ENCODE measurements around the gene GADL1. TPM values are rescaled to one million over a fixed set of nuclear protein-coding genes. Genes with fewer than 3 reads are reported as not detected.

The GADL1 gene
- total RNA-seq, 1 donor from 2014 or later, result 25.1 TPM

DNA sequence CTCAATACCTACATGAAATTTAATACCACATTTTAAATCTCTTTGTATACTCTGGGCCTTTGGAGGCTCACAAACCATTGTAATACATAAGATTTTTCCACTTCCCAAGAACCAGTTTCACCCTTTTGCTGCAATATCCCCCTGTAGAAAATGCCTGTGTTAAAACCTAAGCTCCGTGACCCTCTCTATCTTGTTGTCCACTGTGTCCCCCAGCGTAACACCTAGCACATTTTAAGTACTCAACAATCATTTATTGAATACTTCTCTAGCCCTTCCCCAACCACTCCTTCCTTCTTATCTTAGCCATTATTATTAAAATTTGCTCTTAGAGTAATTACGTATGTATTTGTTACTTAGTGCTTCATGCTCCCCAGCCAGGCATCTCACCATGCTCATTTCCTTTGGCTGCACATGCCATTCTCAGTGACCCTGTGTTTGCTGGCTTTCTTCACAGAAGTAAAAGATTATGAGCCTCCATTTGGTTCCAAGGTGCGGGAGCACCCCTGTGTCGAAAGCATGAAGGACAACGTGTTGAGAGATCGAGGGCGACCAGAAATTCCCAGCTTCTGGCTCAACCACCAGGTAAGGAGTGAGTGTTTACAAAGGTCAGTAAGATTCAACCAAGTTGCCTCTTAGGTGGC, 206.4 kb downstream of the GADL1 start:
- H3K9ac ChIP-seq (ENCODE audit: low read depth in 1 of 3, low read length in 3 of 3), result no peak overlapping the region
- no peaks in the 10 kb centered on the region for H3K27me3 ChIP-seq (ENCODE audit: control insufficient read depth in 3 of 3, insufficient read depth in 3 of 3, low read length in 3 of 3)
- no peak overlapping the region for H3K4me3 ChIP-seq (ENCODE audit: low read length in 3 of 3)
- no peaks in the 10 kb centered on the region for H3K9me3 ChIP-seq (ENCODE audit: control insufficient read depth in 3 of 3, low read length in 3 of 3)
- peaks cover 8 to 28% (median 19%) of the 10 kb centered on the region in 3 donors for H3K36me3 ChIP-seq (ENCODE audit: control insufficient read depth in 3 of 3, insufficient read depth in 3 of 3, low read length in 3 of 3)
- peaks cover 31 to 54% (median 49%) of the 10 kb centered on the region in 3 donors for H3K4me1 ChIP-seq (ENCODE audit: control insufficient read depth in 3 of 3, insufficient read depth in 3 of 3, low read length in 3 of 3)
- peak overlapping the region; percentile 41 for H3K27ac ChIP-seq (ENCODE audit: low read depth, low read length)

DNA sequence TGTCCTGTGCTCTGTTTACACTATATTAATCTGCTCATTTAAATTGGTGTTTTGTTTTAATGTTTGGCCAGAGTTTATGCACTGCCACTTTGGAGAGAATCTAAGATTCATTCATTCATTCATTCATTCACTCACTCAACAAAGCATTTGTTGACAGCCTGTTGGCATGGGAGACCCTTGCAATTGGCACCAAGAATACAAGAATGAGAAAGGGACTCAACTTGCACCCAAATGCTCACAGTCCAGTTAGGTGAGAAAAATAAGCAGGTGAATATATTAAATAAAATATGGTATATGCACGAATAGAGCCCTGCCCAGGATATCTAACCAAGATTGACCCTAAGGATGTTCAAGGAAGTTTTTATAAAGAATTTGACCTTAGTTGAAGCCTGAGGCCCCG, 207.7 kb downstream of the GADL1 start:
- Histone ChIP-seq H3K36me3 (ENCODE audit: control insufficient read depth in 3 of 3, insufficient read depth in 3 of 3, low read length in 3 of 3) (peaks cover 8 to 19% (median 15%) of the 10 kb centered on the region in 3 donors), H3K4me1 (ENCODE audit: control insufficient read depth in 3 of 3, insufficient read depth in 3 of 3, low read length in 3 of 3) (peaks cover 38 to 60% (median 59%) of the 10 kb centered on the region in 3 donors)

DNA sequence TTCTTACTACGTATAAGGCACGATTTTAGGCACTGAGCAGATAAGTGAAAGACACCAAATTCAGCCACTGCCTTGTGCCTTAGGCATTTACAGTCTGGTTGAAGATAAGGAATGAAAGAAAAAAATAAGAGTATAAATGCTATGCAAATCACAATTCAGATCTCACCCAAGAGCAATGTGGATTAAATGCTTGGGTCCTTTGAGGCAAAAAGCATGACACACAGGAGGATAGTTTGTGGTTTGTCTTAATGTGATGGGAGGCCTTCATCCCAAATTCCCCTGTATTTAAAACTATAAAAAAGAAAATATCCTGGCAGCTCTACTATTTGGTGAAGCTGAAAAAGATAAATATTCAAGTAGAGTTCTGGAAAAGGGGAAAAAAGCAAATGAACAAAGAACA, 208.3 kb downstream of the GADL1 start:
- Histone ChIP-seq H3K27ac (ENCODE audit: low read depth, low read length) (no peak overlapping the region), H3K27me3 (ENCODE audit: control insufficient read depth in 3 of 3, insufficient read depth in 3 of 3, low read length in 3 of 3) (no peaks in the 10 kb centered on the region), H3K9me3 (ENCODE audit: control insufficient read depth in 3 of 3, low read length in 3 of 3) (no peaks in the 10 kb centered on the region), H3K4me3 (ENCODE audit: low read length in 3 of 3) (no peak overlapping the region), H3K9ac (ENCODE audit: low read depth in 1 of 3, low read length in 3 of 3) (no peak overlapping the region), H3K4me1 (ENCODE audit: control insufficient read depth in 3 of 3, insufficient read depth in 3 of 3, low read length in 3 of 3) (peaks cover 36 to 62% (median 62%) of the 10 kb centered on the region in 3 donors), H3K36me3 (ENCODE audit: control insufficient read depth in 3 of 3, insufficient read depth in 3 of 3, low read length in 3 of 3) (peaks cover 4 to 15% (median 11%) of the 10 kb centered on the region in 3 donors)

More for the DNA sequence above, 207.7 kb downstream of the GADL1 start:
- no peak overlapping the region for H3K27ac ChIP-seq (ENCODE audit: low read depth, low read length)
- H3K9ac ChIP-seq (ENCODE audit: low read depth in 1 of 3, low read length in 3 of 3), result no peak overlapping the region
- H3K9me3 ChIP-seq (ENCODE audit: control insufficient read depth in 3 of 3, low read length in 3 of 3), result no peaks in the 10 kb centered on the region
- no peak overlapping the region for H3K4me3 ChIP-seq (ENCODE audit: low read length in 3 of 3)
- no peaks in the 10 kb centered on the region for H3K27me3 ChIP-seq (ENCODE audit: control insufficient read depth in 3 of 3, insufficient read depth in 3 of 3, low read length in 3 of 3)

DNA sequence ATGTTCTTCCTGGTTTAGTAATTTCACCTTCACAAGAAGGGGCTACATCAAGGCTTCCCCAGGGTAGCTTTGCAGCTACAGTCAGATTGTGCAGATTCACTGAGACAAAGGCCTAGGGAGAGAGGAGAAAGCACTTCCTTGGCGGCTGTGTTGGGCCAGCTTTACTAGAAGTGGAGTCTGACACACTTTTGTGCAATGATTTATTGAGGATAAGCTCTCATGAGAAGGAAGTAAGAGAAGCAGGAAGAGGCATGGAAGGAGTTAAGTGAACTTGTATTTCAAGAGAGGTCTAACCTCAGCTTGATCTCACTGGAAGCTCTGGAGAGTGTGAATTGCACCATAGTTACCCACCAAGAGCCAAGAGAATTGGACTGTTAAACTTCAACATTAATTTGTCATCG, 209.2 kb downstream of the GADL1 start:
- Histone ChIP-seq H3K27ac (ENCODE audit: low read depth, low read length) (no peak overlapping the region), H3K4me1 (ENCODE audit: control insufficient read depth in 3 of 3, insufficient read depth in 3 of 3, low read length in 3 of 3) (peaks cover 37 to 62% (median 58%) of the 10 kb centered on the region in 3 donors)

DNA sequence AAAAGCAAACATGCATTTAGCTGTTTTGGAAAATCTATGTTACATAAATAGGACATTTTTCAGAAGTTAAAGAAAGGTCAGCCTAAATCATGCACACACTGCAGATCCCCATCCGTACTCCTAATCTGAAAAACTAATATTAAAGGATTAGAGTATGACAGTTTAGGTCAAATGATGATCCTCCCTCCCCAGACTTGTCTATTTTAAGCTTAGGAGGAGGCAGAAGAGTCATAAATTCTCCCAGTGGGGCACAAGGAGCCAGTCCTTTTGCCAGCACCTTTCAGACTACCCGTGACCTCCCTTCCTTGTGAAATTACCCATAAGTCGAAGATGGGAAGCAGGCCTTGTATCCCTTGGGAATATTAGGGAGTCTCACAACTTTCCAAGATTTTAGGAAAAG, 210.1 kb downstream of the GADL1 start:
- peaks cover 3 to 13% (median 9%) of the 10 kb centered on the region in 3 donors for H3K36me3 ChIP-seq (ENCODE audit: control insufficient read depth in 3 of 3, insufficient read depth in 3 of 3, low read length in 3 of 3)
- no peaks in the 10 kb centered on the region for H3K27me3 ChIP-seq (ENCODE audit: control insufficient read depth in 3 of 3, insufficient read depth in 3 of 3, low read length in 3 of 3)
- no peak overlapping the region for H3K4me3 ChIP-seq (ENCODE audit: low read length in 3 of 3)
- H3K4me1 ChIP-seq (ENCODE audit: control insufficient read depth in 3 of 3, insufficient read depth in 3 of 3, low read length in 3 of 3), result peaks cover 34 to 55% (median 55%) of the 10 kb centered on the region in 3 donors
- no peaks in the 10 kb centered on the region for H3K9me3 ChIP-seq (ENCODE audit: control insufficient read depth in 3 of 3, low read length in 3 of 3)
- no peak overlapping the region for H3K9ac ChIP-seq (ENCODE audit: low read depth in 1 of 3, low read length in 3 of 3)
- no peak overlapping the region for H3K27ac ChIP-seq (ENCODE audit: low read depth, low read length)

More for the DNA sequence above, 209.2 kb downstream of the GADL1 start:
- Histone ChIP-seq H3K9ac (ENCODE audit: low read depth in 1 of 3, low read length in 3 of 3) (no peak overlapping the region), H3K9me3 (ENCODE audit: control insufficient read depth in 3 of 3, low read length in 3 of 3) (no peaks in the 10 kb centered on the region), H3K27me3 (ENCODE audit: control insufficient read depth in 3 of 3, insufficient read depth in 3 of 3, low read length in 3 of 3) (no peaks in the 10 kb centered on the region), H3K4me3 (ENCODE audit: low read length in 3 of 3) (no peak overlapping the region), H3K36me3 (ENCODE audit: control insufficient read depth in 3 of 3, insufficient read depth in 3 of 3, low read length in 3 of 3) (peaks cover 3 to 11% (median 8%) of the 10 kb centered on the region in 3 donors)

DNA sequence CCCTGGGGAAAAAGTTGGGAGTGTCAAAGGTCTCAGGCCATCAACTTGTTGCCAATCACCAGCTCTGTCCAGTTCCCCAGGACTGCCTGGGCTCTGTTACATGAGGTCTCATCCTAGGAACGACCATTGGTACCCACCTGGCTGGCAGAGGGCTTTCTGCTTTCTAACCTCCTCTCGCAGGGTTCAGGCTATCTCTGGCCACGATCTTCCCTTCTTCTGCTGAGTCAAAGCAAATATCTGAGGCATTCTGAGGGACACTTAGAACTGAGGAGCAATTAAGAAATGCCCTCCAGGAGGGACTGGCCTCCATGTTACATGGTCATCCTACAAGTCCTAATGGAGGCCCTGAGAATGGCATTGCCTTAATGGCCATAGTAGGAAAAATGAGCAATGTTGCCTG, 210.7 kb downstream of the GADL1 start:
- no peak overlapping the region for H3K9ac ChIP-seq (ENCODE audit: low read depth in 1 of 3, low read length in 3 of 3)
- no peaks in the 10 kb centered on the region for H3K27me3 ChIP-seq (ENCODE audit: control insufficient read depth in 3 of 3, insufficient read depth in 3 of 3, low read length in 3 of 3)
- no peaks in the 10 kb centered on the region for H3K9me3 ChIP-seq (ENCODE audit: control insufficient read depth in 3 of 3, low read length in 3 of 3)
- H3K4me1 ChIP-seq (ENCODE audit: control insufficient read depth in 3 of 3, insufficient read depth in 3 of 3, low read length in 3 of 3), result peaks cover 31 to 53% (median 49%) of the 10 kb centered on the region in 3 donors
- peaks cover 5 to 17% (median 14%) of the 10 kb centered on the region in 3 donors for H3K36me3 ChIP-seq (ENCODE audit: control insufficient read depth in 3 of 3, insufficient read depth in 3 of 3, low read length in 3 of 3)
- no peak overlapping the region for H3K4me3 ChIP-seq (ENCODE audit: low read length in 3 of 3)
- H3K27ac ChIP-seq (ENCODE audit: low read depth, low read length), result peak overlapping the region; percentile 23

DNA sequence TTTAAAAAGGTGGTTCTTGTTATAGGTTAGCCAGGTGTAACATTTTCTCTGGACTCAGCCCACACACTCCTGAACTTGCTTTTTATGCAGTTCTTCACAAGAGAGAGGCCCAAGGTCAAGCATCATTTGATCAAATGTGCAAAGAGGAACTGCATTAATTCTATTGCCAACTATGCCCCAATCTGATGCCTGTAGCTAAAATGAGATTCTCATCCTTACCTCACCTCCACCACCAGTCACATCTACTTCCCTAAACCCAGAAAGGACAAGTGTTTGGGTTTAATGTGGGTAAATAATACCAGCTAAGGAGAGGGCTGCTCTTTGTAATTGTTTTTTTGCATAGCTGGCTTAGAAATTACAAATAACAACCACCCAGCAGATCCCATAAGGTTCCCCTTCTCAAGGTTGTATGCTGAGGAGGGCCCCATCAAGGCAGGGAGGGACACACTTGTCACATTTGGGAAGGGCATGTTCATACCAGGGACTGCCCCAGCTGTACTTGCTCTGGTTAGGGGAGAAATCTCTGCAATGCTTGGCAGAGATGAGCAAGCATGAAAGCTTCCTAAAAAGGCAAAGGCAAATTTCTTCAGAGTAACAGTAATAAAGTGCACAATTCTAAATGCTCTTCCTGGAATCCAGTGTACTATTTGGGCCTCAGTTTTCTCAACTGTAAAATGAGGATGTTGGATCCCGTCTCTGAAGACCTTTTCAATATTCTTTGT, 211.9 kb downstream of the GADL1 start:
- H3K4me3 ChIP-seq (ENCODE audit: low read length in 3 of 3), result no peak overlapping the region
- no peaks in the 10 kb centered on the region for H3K27me3 ChIP-seq (ENCODE audit: control insufficient read depth in 3 of 3, insufficient read depth in 3 of 3, low read length in 3 of 3)
- H3K36me3 ChIP-seq (ENCODE audit: control insufficient read depth in 3 of 3, insufficient read depth in 3 of 3, low read length in 3 of 3), result peaks cover 7 to 19% (median 7%) of the 10 kb centered on the region in 3 donors
- H3K27ac ChIP-seq (ENCODE audit: low read depth, low read length), result peak overlapping the region; percentile 51
- no peak overlapping the region for H3K9ac ChIP-seq (ENCODE audit: low read depth in 1 of 3, low read length in 3 of 3)
- no peaks in the 10 kb centered on the region for H3K9me3 ChIP-seq (ENCODE audit: control insufficient read depth in 3 of 3, low read length in 3 of 3)
- peaks cover 27 to 43% (median 43%) of the 10 kb centered on the region in 3 donors for H3K4me1 ChIP-seq (ENCODE audit: control insufficient read depth in 3 of 3, insufficient read depth in 3 of 3, low read length in 3 of 3)

DNA sequence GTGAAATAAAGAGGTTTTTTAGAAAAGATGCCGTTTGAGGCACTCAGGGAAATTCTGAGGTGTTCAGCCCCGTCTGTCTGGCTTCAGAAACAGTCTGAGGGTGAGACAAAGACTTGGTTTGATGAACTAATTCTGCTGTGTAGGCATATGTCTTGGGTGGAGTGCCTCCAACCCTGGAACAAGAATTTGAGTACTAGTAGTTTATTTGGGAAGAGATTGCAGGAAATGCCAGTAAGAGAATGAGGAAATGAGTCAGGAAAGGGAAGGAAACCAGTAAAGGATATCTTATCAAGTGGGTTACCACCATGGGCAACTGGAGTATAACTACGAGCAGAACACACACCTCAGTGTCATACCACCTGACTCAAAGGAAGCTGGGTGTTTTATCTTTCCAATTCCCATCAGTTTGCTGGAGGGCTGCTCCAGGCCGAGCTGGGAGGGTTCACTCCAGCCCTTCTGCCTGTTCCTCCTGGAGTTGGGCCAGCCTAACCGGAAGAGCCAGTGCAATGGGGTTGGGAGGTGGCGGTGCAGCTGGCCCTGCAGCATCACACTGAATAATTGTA, 212.7 kb downstream of the GADL1 start:
- no peak overlapping the region for H3K4me3 ChIP-seq (ENCODE audit: low read length in 3 of 3)
- peak overlapping the region; percentile 74 for H3K27ac ChIP-seq (ENCODE audit: low read depth, low read length)
- no peaks in the 10 kb centered on the region for H3K27me3 ChIP-seq (ENCODE audit: control insufficient read depth in 3 of 3, insufficient read depth in 3 of 3, low read length in 3 of 3)
- H3K9ac ChIP-seq (ENCODE audit: low read depth in 1 of 3, low read length in 3 of 3), result no peak overlapping the region
- no peaks in the 10 kb centered on the region for H3K9me3 ChIP-seq (ENCODE audit: control insufficient read depth in 3 of 3, low read length in 3 of 3)
- H3K4me1 ChIP-seq (ENCODE audit: control insufficient read depth in 3 of 3, insufficient read depth in 3 of 3, low read length in 3 of 3), result peaks cover 27 to 43% (median 43%) of the 10 kb centered on the region in 3 donors
- peaks cover 7 to 26% (median 7%) of the 10 kb centered on the region in 3 donors for H3K36me3 ChIP-seq (ENCODE audit: control insufficient read depth in 3 of 3, insufficient read depth in 3 of 3, low read length in 3 of 3)

DNA sequence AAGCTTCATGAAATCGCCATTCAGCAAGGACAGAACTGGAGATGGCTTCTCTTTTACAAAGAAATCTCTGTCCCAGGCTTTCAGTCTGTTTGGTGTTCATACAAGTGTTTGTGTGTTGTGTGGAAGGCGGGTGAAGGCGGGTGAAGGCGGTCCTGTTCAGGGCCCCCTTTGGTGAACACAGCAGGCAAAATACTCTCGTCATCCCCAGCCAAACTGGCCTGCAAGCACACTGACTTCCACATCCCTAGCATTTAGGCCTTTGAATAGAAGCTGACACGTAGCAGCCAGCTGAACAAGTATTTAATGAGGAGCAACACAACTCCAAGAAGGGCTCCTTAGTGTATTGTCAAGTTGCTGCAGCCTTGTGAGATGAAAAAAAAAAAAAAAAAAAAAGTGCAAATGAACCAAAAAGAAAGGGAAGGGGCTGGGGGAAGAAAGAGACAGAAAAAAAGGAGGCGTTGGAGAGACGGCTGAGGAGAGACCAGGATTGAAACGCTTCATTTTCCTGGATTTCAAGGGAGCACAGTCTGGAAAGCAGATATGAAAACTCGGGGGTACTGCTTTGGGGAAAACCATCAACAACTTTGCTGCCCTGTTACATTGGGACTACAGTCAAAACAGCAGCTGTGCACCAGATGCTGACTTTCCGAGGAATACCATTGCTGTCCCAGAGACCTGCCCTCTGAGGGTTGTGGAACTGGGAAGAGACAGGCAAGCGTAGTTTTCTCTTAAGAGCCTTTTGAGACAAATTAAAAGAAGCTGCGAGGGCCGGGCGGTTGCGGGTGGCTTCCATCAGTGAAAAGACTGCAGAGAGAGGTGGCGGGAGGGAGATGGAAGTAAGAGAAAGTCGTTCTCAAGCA, 213.4 kb downstream of the GADL1 start:
- Histone ChIP-seq H3K9ac (ENCODE audit: low read depth in 1 of 3, low read length in 3 of 3) (no peak overlapping the region), H3K27me3 (ENCODE audit: control insufficient read depth in 3 of 3, insufficient read depth in 3 of 3, low read length in 3 of 3) (no peaks in the 10 kb centered on the region), H3K9me3 (ENCODE audit: control insufficient read depth in 3 of 3, low read length in 3 of 3) (no peaks in the 10 kb centered on the region), H3K36me3 (ENCODE audit: control insufficient read depth in 3 of 3, insufficient read depth in 3 of 3, low read length in 3 of 3) (peaks cover 7 to 29% (median 7%) of the 10 kb centered on the region in 3 donors), H3K4me1 (ENCODE audit: control insufficient read depth in 3 of 3, insufficient read depth in 3 of 3, low read length in 3 of 3) (peaks cover 27 to 44% (median 43%) of the 10 kb centered on the region in 3 donors), H3K4me3 (ENCODE audit: low read length in 3 of 3) (no peak overlapping the region), H3K27ac (ENCODE audit: low read depth, low read length) (peak overlapping the region; percentile 74)
